HepG2 (cell line): ENCODE data around the gene MST1R. TPM values are rescaled to one million over a fixed set of nuclear protein-coding genes. Genes with fewer than 3 reads are reported as not detected.

ENCODE experiments used
- ARNT2 ChIP-seq: sonication (generic); formaldehyde crosslinking; IDR thresholded peaks from 2 replicates; pipeline ENCODE4 v1.8.0; 2022; ENCODE audit warnings: mild to moderate bottlenecking, low read depth, missing genetic modification reagents, moderate library complexity
- ATRX ChIP-seq: sonication (generic); formaldehyde crosslinking; IDR thresholded peaks from 2 replicates; pipeline ENCODE4 v1.4.0; 2020; ENCODE audit warnings: missing genetic modification reagents, borderline replicate concordance
- HMG20A ChIP-seq: IDR thresholded peaks from 2 replicates; pipeline ENCODE4 v1.6.1; 2016; ENCODE audit warnings: borderline replicate concordance
- KAT2B ChIP-seq: fragments of 150-350 bp; IDR thresholded peaks from 2 replicates; pipeline ENCODE4 v1.6.1; 2014; ENCODE audit warnings: low read depth, low read length, borderline replicate concordance
- NR2F1 ChIP-seq, 2 experiments: fragments of 450-650 bp in 1 of 2; formaldehyde crosslinking in 1 of 2; IDR thresholded peaks; 2 replicates each; pipeline versions ENCODE4 v1.5.0 to v1.6.1; 2016 to 2020; ENCODE audit warnings: mild to moderate bottlenecking in 1 of 2, missing compliant biosample characterization in 1 of 2, missing genetic modification reagents in 1 of 2, moderate library complexity in 1 of 2
- NR2F2 ChIP-seq: IDR thresholded peaks from 2 replicates; pipeline ENCODE4 v1.6.1; 2012; ENCODE audit warnings: low read depth, inconsistent platforms, borderline replicate concordance
- PHF20 ChIP-seq: sonication (generic); formaldehyde crosslinking; IDR thresholded peaks from 2 replicates; pipeline ENCODE4 v1.5.0; 2020; ENCODE audit warnings: mild to moderate bottlenecking, missing genetic modification reagents
- SNAPC2 ChIP-seq: sonication (generic); formaldehyde crosslinking; IDR thresholded peaks from 2 replicates; pipeline ENCODE4 v1.8.1; 2022; ENCODE audit warnings: mild to moderate bottlenecking, missing genetic modification reagents
- TCF12 ChIP-seq, 2 experiments: fragments of 450-650 bp in 1 of 2; sonication (generic) in 1 of 2; formaldehyde crosslinking in 1 of 2; IDR thresholded peaks; 2 replicates each; pipeline versions ENCODE4 v1.6.1 to v1.8.0; 2017 to 2022; ENCODE audit warnings: antibody characterized with exemption in 1 of 2, mild to moderate bottlenecking in 1 of 2, missing genetic modification reagents in 1 of 2, moderate library complexity in 1 of 2
- TEAD3 ChIP-seq: optimal IDR thresholded peaks from 2 replicates; pipeline ENCODE3; 2016; ENCODE audit warnings: borderline replicate concordance
- TRIM24 ChIP-seq: sonication (generic); formaldehyde crosslinking; IDR thresholded peaks from 2 replicates; pipeline ENCODE4 v1.8.0; 2022; ENCODE audit warnings: mild to moderate bottlenecking, missing genetic modification reagents
- ZBTB7A ChIP-seq: sonication (generic); formaldehyde crosslinking; IDR thresholded peaks from 2 replicates; pipeline ENCODE4 v1.8.0; 2022; ENCODE audit warnings: mild to moderate bottlenecking, missing genetic modification reagents
- ZC3H13 ChIP-seq: sonication (generic); formaldehyde crosslinking; IDR thresholded peaks from 2 replicates; pipeline ENCODE4 v1.8.1; 2023; ENCODE audit warnings: mild to moderate bottlenecking, missing genetic modification reagents, moderate library complexity
- ZNF121 ChIP-seq: sonication (generic); formaldehyde crosslinking; IDR thresholded peaks from 2 replicates; pipeline ENCODE4 v1.5.0; 2020; ENCODE audit warnings: mild to moderate bottlenecking, missing genetic modification reagents
- ZNF235 ChIP-seq: sonication (generic); formaldehyde crosslinking; IDR thresholded peaks from 2 replicates; pipeline ENCODE4 v1.8.1; 2023; ENCODE audit warnings: mild to moderate bottlenecking, missing genetic modification reagents, borderline replicate concordance
- ZNF256 ChIP-seq: sonication (generic); formaldehyde crosslinking; conservative IDR thresholded peaks from 2 replicates; pipeline ENCODE4 v1.4.0; 2020; ENCODE audit warnings: missing genetic modification reagents
- ZNF773 ChIP-seq: sonication (generic); formaldehyde crosslinking; IDR thresholded peaks from 2 replicates; pipeline ENCODE4 v1.4.0; 2020; ENCODE audit warnings: missing genetic modification reagents, borderline replicate concordance
- polyA plus RNA-seq, 8 experiments: library from polyadenylated mRNA; depleted of rRNA in 3 of 8; stranded (reverse) in 7 of 8; unstranded in 1 of 8; fragments of >200 nt; fragmentation: Illumina TruSeq in 4 of 8; extraction: Trizol in 4 of 8; gene quantifications; 2 replicates each; pipeline versions ENCODE4 v1.2.1 to v1.2.3, GENCODE V29; 2011 to 2016; ENCODE audit warnings: low read depth in 4 of 8, missing spikeins in 1 of 8, mixed read lengths in 1 of 8; ENCODE audit not compliant: insufficient read depth in 1 of 8
- total RNA-seq, 5 experiments: library from RNA; depleted of rRNA; stranded (reverse); fragments of >200 nt; fragmentation: Illumina TruSeq; extraction: Trizol; gene quantifications; 2 replicates each; pipeline ENCODE4 v1.2.3, GENCODE V29; 2016; ENCODE audit warnings: low read depth in 1 of 5
- TF ChIP-seq, protein P1 (sequence below): sonication (generic); formaldehyde crosslinking; IDR thresholded peaks from 2 replicates; pipeline ENCODE4 v1.4.0; 2020; ENCODE audit warnings: mild to moderate bottlenecking, low read depth, missing genetic modification reagents
- TF ChIP-seq, protein P2 (sequence below): sonication (generic); formaldehyde crosslinking; IDR thresholded peaks from 2 replicates; pipeline ENCODE4 v1.8.0; 2023; ENCODE audit warnings: mild to moderate bottlenecking, missing genetic modification reagents
- TF ChIP-seq, protein P3 (sequence below): sonication (generic); formaldehyde crosslinking; IDR thresholded peaks from 2 replicates; pipeline ENCODE4 v1.5.1; 2020; ENCODE audit warnings: mild to moderate bottlenecking, missing genetic modification reagents, borderline replicate concordance
- TF ChIP-seq, protein P4 (sequence below): sonication (generic); formaldehyde crosslinking; IDR thresholded peaks from 2 replicates; pipeline ENCODE4 v1.5.1; 2020; ENCODE audit warnings: missing genetic modification reagents, mild to moderate bottlenecking, borderline replicate concordance
- TF ChIP-seq, protein P5 (sequence below): sonication (generic); formaldehyde crosslinking; IDR thresholded peaks from 2 replicates; pipeline ENCODE4 v1.8.1; 2023; ENCODE audit warnings: missing genetic modification reagents, inconsistent platforms, borderline replicate concordance
- TF ChIP-seq, protein P6 (sequence below): sonication (generic); formaldehyde crosslinking; IDR thresholded peaks from 2 replicates; pipeline ENCODE4 v1.8.0; 2022; ENCODE audit warnings: mild to moderate bottlenecking, missing genetic modification reagents, moderate library complexity

MST1R gene
- total and polyA plus RNA-seq, 2 of the 13 experiments (the other 11 are each of a cell fraction or from before 2014, with no cell fraction given) = 0.11 to 0.77 TPM

DNA sequence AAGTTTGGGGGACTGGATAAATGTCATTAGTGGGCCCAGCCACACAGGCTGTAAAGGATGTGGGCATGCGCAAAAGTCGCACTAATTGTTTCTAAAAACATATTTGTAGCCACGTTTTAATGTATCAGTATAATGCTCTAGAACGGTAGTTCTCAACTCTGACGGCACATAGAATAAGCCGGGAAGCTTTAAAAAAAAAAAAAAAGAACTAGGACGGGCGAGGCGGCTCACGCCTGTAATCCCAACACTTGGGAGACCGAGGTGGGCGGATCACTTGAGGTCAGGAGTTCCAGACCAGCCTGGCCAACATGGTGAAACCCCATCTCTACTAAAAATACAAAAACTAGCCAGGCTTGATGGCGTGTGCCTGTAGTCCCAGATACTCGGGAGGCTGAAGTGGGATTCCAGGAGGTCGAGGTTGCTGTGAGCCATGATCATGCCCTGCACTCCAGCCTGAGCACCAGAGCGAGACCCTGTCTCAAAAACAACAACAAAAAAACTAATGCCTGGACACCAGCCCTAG is 26.6 kb upstream of the MST1R start (continued):
- TF ChIP-seq, protein P1, sequence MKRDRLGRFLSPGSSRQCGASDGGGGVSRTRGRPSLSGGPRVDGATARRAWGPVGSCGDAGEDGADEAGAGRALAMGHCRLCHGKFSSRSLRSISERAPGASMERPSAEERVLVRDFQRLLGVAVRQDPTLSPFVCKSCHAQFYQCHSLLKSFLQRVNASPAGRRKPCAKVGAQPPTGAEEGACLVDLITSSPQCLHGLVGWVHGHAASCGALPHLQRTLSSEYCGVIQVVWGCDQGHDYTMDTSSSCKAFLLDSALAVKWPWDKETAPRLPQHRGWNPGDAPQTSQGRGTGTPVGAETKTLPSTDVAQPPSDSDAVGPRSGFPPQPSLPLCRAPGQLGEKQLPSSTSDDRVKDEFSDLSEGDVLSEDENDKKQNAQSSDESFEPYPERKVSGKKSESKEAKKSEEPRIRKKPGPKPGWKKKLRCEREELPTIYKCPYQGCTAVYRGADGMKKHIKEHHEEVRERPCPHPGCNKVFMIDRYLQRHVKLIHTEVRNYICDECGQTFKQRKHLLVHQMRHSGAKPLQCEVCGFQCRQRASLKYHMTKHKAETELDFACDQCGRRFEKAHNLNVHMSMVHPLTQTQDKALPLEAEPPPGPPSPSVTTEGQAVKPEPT (CRISPR knock-in tag) = no peak
- TF ChIP-seq, protein P2, sequence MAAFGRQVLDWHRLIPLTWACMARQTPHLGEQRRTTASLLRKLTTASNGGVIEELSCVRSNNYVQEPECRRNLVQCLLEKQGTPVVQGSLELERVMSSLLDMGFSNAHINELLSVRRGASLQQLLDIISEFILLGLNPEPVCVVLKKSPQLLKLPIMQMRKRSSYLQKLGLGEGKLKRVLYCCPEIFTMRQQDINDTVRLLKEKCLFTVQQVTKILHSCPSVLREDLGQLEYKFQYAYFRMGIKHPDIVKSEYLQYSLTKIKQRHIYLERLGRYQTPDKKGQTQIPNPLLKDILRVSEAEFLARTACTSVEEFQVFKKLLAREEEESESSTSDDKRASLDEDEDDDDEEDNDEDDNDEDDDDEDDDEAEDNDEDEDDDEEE (CRISPR knock-in tag) = no peak
- TF ChIP-seq ZNF235 (CRISPR knock-in tag) = 0 out of 2 replicates have a peak, but pooled peaks have one; percentile 4
- no peak for TF ChIP-seq KAT2B
- no peak for TF ChIP-seq ZBTB7A (CRISPR knock-in tag)
- TF ChIP-seq, protein P3, sequence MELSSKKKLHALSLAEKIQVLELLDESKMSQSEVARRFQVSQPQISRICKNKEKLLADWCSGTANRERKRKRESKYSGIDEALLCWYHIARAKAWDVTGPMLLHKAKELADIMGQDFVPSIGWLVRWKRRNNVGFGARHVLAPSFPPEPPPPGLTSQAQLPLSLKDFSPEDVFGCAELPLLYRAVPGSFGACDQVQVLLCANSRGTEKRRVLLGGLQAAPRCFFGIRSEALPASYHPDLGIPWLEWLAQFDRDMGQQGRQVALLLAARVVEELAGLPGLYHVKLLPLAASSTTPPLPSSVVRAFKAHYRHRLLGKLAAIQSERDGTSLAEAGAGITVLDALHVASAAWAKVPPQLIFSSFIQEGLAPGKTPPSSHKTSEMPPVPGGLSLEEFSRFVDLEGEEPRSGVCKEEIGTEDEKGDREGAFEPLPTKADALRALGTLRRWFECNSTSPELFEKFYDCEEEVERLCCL (CRISPR knock-in tag) = no peak
- TF ChIP-seq, protein P4, sequence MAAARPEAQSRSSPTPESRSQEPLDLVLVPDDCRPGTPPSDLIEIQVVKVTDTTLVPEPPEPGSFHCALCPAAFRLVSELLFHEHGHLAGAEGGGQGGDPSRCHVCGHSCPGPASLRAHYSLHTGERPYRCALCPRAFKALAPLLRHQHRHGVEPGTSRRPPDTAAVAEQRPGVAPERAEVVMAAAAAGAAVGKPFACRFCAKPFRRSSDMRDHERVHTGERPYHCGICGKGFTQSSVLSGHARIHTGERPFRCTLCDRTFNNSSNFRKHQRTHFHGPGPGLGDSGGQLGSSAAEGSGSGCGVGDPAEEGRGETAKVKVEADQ (CRISPR knock-in tag) = no peak
- no peak for TF ChIP-seq PHF20 (CRISPR knock-in tag)
- 0 out of 2 replicates have a peak, but pooled peaks have one; percentile 1 for TF ChIP-seq NR2F2
- TF ChIP-seq ATRX (CRISPR knock-in tag) = no peak
- no peak for TF ChIP-seq ZNF773 (CRISPR knock-in tag)
- TF ChIP-seq, protein P5, sequence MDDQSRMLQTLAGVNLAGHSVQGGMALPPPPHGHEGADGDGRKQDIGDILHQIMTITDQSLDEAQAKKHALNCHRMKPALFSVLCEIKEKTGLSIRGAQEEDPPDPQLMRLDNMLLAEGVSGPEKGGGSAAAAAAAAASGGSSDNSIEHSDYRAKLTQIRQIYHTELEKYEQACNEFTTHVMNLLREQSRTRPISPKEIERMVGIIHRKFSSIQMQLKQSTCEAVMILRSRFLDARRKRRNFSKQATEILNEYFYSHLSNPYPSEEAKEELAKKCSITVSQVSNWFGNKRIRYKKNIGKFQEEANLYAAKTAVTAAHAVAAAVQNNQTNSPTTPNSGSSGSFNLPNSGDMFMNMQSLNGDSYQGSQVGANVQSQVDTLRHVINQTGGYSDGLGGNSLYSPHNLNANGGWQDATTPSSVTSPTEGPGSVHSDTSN = no peak
- TF ChIP-seq TEAD3 = no peak
- TF ChIP-seq, protein P6, sequence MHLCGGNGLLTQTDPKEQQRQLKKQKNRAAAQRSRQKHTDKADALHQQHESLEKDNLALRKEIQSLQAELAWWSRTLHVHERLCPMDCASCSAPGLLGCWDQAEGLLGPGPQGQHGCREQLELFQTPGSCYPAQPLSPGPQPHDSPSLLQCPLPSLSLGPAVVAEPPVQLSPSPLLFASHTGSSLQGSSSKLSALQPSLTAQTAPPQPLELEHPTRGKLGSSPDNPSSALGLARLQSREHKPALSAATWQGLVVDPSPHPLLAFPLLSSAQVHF (CRISPR knock-in tag) = no peak
- no peak for TF ChIP-seq HMG20A
- TF ChIP-seq NR2F1 (CRISPR knock-in tag; IDR thresholded peaks at IDR 0.05) = 0 out of 4 replicates have a peak, but pooled peaks of 1 of the 2 experiments have one; percentile 4
- TF ChIP-seq TCF12 (IDR thresholded peaks at IDR 0.05) = no peak
- TF ChIP-seq TCF12 (CRISPR knock-in tag; IDR thresholded peaks at IDR 0.05) = no peak
- no peak for TF ChIP-seq SNAPC2 (CRISPR knock-in tag)
- no peak for TF ChIP-seq ZC3H13 (CRISPR knock-in tag)
- no peak for TF ChIP-seq ARNT2
- no peak for TF ChIP-seq ZNF121 (CRISPR knock-in tag)
- no peak for TF ChIP-seq TRIM24 (CRISPR knock-in tag)
- no peak for TF ChIP-seq ZNF256 (CRISPR knock-in tag)
